ENCODE data around the gene PRIM2.
"Not testable (repeated sequence)": the region's sequence is repeated elsewhere in the genome, so short reads cannot be mapped to it uniquely, and the experiment has no call there.

PRIM2 gene

DNA sequence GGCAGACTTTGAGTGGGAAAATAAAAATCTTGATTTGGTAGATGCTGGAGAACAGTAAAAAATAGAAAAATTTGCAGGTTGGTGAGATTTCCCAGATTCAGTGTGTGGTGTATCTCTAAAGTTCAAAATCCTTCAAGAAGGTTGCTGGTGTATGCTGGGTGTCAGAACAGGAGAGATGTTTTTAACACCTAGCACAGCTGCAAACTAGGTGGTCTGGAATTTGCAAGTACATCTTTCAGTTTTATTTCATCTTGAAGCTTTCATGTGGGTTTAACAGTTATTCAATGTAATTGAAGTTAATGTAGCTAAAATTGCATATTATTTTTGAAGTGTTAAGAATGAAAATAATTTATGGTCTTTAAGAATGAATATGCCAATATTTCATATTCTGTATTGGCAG is 40.9 kb downstream of the PRIM2 start:
- not testable (repeated sequence) for DNase-seq (ENCODE audit: extremely low spot score, insufficient read length, low read depth)
- peak; percentile 9 for FAIRE-seq

- FAIRE-seq; DNase-seq (ENCODE audit: extremely low spot score, insufficient read length, low read depth): not testable (repeated sequence)
Observed at GRCh38 chr6:57359766-57360165, 42.3 kb downstream of the PRIM2 start.

GRCh38 chr6:57362340-57362739 is 44.9 kb downstream of the PRIM2 start:
- FAIRE-seq; DNase-seq (ENCODE audit: extremely low spot score, insufficient read length, low read depth): not testable (repeated sequence)

GRCh38 chr6:57365076-57365583 is 47.7 kb downstream of the PRIM2 start:
- FAIRE-seq; DNase-seq (ENCODE audit: extremely low spot score, insufficient read length, low read depth): not testable (repeated sequence)

DNA sequence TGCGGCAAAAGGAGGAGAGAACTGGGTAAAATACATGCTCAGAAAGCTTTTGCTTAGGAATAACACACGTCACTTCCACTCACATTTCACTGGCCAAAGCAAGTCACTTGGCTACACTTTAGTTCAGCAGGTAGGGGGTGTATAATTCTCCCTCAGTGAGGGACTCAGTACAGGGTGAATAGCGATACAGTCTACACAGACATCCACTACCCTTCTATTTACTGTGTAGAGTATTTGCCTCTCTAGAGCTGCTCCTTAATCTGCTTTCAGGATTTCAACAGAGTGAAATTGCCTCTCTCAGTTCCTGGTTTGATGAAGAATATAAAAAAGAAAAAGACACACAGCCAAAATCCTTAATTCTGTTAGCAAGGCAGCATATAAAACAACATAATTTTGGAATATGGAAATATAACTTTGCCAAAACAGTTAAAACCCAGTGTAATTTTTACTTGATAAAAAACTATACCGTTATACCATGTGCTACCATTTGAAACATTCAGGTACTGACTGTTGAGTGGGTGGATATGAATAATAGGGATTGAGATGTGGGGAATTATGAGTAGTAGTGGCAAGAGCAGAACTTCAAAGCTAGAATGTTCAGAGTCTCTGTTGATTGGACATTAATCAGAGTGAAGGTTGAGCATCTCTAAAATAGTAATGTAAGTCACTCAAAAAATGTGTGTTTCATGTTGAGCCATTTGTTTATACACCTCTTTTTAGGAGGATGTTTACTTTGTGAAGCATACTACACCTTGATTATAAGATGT is 51.7 kb downstream of the PRIM2 start:
- DNase-seq (ENCODE audit: extremely low spot score, insufficient read length, low read depth); FAIRE-seq: not testable (repeated sequence)

DNA sequence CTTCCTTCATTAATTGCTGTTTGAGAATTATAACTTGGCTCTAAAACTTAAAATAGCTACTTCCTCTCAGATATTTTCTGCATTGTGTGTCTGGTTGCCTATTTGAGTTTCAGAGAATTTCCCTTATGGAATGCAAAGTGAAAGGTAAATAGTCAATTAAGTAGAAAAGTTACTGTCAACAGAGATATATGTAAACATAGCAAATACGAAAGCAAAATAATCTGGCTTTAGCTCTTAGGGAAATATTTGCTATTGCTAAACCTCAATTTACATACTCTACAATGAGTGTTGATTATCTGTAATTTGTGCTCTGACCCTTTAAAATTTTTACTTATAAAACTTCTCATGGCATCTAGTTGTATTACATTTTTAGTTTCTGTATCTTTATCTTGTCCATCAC is 54.3 kb downstream of the PRIM2 start:
- not testable (repeated sequence) for DNase-seq (ENCODE audit: extremely low spot score, insufficient read length, low read depth)
- peak; percentile 24 for FAIRE-seq

- not testable (repeated sequence) for FAIRE-seq; DNase-seq (ENCODE audit: extremely low spot score, insufficient read length, low read depth)
Observed at GRCh38 chr6:57374764-57375163, 57.3 kb downstream of the PRIM2 start.

DNA sequence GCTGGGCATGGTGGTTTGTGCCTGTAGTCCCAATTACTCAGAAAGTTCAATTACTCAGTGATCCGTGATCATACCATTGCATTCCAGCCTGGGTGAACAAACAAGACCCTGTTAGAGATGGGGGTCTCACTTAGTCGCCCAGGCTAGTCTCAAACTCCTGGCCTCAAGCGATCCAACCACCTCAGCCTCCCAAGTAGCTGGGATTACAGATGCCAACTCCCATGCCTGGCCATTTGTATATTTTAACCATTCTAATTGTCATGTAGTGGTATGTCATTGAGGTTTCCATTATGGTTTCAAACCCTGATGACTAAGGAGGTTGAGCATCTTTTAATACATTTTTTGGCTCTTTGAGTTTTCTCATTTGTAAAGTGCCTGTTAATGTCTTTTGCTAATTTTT is 58.7 kb downstream of the PRIM2 start:
- not testable (repeated sequence) for FAIRE-seq; DNase-seq (ENCODE audit: extremely low spot score, insufficient read length, low read depth)

DNA sequence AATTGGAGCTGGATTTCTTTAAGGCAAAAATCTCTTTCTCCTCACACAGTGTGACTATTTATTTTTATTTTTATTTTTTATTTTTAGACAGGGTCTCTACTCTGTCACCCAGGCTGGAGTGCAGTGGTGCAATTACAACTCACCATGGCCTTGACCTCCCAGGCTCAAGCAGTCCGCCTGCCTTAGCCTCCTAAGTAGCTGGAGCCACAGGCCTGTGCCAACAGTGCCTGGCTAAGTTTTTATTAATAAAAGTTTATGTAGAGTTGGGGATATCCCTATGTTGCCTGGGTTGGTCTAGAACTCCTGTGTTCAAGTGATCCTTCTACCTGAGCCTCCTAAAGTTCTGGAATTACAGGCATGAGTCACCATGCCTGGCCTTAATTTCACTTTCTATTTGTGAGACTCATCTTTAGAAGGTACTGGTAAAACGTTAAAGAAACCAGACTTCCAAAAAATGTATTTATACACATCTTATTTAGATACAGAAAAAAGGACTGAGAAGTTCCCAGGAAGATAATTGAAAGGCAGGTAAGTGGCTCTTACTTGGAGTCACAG is 71.7 kb downstream of the PRIM2 start:
- not testable (repeated sequence) for FAIRE-seq; DNase-seq (ENCODE audit: extremely low spot score, insufficient read length, low read depth)

DNA sequence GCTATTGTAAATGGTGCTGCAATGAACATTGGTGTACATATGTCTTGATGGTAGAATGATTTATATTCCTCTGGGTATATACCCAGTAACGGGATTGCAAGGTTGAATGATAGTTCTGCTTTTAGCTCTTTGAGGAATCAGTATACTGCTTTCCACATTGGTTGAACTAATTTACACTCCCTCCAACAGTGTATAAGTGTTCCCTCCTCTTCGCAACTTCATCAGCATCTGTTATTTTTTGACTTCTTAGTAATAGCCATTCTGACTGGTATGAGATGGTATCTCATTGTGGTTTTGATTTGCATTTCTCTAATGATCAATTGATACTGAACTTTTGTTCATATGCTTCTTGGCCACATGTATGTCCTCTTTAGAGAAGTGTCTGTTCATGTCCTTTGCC is 73.4 kb downstream of the PRIM2 start:
- not testable (repeated sequence) for FAIRE-seq; DNase-seq (ENCODE audit: extremely low spot score, insufficient read length, low read depth)

GRCh38 chr6:57392047-57392446 is 74.6 kb downstream of the PRIM2 start:
- FAIRE-seq; DNase-seq (ENCODE audit: extremely low spot score, insufficient read length, low read depth): not testable (repeated sequence)

GRCh38 chr6:57419341-57419740 is 101.9 kb downstream of the PRIM2 start:
- FAIRE-seq; DNase-seq (ENCODE audit: extremely low spot score, insufficient read length, low read depth): not testable (repeated sequence)

- FAIRE-seq (no peak), DNase-seq (ENCODE audit: extremely low spot score, insufficient read length, low read depth) (no peak)
Observed at GRCh38 chr6:57421503-57421902, 104.1 kb downstream of the PRIM2 start.

DNA sequence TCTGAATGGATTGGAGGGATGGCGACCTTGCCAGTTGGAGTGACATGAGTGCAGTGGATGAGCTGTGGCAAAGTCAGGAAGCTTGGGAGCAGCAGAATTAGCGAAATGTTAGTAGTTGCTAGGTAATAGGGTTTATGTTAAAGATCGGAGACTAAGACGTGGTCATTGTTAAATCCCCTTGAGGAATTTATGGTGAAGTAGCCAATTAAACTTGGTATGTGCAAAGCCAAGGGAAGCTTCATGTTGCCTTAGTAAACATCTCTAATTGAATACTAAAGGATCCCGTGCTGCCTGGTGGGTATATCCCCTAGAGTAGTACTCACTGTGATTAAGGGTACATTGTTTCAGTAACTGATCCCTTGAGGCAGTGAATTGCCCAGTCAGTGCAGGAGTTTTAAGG is 106.0 kb downstream of the PRIM2 start:
- DNase-seq (ENCODE audit: extremely low spot score, insufficient read length, low read depth) (no peak), FAIRE-seq (no peak)

- not testable (repeated sequence) for FAIRE-seq; DNase-seq (ENCODE audit: extremely low spot score, insufficient read length, low read depth)
Observed at GRCh38 chr6:57431742-57432141, 114.3 kb downstream of the PRIM2 start.

- no peak for FAIRE-seq
- no peak for DNase-seq (ENCODE audit: extremely low spot score, insufficient read length, low read depth)
Observed at GRCh38 chr6:57432157-57432556, 114.7 kb downstream of the PRIM2 start.

DNA sequence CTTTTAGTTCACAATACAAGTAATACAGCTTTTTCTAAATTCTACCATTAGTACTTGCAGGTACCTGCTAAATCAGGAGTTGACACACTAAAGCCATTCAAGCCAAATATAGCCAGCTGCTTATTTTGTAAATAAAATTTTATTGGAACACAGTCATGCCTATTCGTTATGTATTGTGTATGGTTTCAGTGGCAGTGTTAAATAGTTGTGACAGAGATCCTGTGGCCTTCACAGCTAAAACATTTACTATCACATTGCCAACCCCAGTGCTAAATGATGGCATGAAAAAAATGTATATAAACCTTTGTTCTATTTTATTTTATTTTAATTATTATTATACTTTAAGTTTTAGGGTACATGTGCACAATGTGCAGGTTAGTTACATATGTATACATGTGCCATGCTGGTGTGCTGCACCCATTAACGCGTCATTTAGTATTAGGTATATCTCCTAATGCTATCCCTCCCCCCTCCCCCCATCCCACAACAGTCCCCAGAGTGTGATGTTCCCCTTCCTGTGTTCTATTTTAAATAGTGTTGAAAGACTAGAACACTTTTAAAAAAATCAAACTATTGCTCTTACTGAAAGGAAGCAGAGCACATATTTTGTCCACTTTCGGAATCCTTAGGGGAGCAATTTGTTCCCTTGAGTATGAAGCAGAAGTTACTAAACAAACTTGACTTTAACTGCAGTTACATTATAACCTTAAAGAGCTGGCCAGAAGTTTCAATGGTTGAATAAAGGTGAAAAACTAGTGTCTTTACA is 115.7 kb downstream of the PRIM2 start:
- peak; percentile 39 for FAIRE-seq
- no peak for DNase-seq (ENCODE audit: extremely low spot score, insufficient read length, low read depth)

DNA sequence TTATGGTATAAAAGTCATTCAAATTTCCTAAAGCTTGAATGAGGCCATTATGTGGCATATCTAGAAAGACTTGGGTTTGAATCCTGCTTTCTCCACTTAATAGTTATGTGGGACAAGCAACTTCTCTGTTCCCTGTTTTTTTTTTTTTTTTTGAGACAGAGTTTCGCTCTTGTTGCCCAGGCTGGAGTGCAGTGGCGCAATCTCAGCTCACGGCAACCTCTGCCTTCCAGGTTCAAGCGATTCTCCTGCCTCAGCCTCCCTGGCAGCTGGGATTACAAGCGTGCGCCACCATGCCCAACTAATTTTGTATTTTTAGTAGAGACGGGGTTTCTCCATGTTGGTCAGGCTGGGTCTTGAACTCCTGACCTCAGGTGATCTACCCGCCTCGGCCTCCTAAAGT is 116.4 kb downstream of the PRIM2 start:
- not testable (repeated sequence) for DNase-seq (ENCODE audit: extremely low spot score, insufficient read length, low read depth); FAIRE-seq

- no peak for FAIRE-seq
Observed at GRCh38 chr6:57434944-57435343, 117.5 kb downstream of the PRIM2 start.

DNA sequence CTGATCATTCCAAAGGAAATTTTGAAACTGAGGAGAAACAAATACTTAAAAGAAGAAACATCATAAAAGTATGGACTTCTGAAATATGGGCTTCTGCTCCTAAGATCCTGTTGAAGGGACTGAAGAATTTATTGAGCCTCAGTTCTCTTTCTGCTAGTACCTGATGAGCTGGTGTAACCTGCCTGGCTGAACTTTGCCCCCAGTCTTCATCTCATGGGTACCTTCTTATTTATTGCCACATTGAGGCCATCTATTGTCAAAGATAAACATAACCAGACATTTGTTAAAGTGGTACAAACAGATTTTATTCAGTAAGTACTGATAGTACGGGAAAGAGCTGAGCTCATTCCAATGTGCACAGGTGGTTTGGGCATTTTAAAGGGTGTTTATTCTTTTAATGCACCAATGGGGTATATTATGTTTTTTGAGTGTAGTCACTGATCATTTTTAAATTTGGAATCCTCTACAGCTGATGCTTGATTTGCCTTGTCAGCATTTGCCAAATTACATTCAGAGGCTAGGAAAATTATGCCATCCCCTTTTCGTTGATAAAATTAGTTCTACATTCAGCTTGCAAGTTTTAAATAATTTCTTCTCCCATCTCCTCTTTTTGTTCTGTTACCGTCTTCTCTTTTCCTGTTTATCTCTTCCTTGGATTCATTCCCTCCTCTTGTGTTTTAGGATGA is 118.2 kb downstream of the PRIM2 start:
- FAIRE-seq (no peak), DNase-seq (ENCODE audit: extremely low spot score, insufficient read length, low read depth) (no peak)

More at GRCh38 chr6:57434944-57435343, 117.5 kb downstream of the PRIM2 start:
- no peak for DNase-seq (ENCODE audit: extremely low spot score, insufficient read length, low read depth)
